Right hindlimb (tissue), 1 donor: ENCODE results near the gene CD6.

ENCODE experiments used
- DNase-seq: peaks from one replicate; pipeline ENCODE4 v3.0.0-alpha.2; 2018

CD6 gene

DNA sequence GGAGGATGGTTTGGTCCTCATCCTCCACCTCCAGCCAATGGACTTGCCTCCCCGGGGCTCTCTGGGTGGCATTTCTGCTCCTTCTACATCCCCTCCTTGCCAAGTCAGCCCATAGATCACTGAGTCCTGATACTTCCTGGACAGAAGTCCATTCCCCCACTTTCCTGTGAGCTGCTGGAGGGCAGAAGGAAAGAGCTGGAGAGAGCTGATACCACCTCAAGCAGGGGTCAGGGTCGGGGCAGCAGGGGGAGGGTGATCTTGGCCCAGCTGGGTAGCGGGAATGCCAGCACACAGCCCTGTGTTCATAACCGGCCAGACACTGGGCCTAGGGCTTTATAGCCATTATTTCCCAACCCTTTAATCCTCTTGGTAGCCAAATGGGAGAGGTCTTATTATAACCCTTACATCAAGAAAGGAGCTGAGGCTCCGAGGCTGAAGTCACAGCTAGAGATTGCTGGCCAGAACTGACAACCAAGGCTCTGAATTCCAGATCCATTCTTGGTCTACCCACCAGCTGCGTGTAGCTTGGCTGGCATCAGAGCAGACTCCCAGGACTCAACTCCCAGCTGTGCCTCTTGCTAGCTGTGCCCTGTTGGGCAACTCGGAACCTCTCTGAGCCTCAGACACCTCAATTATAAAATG lies 39.9 kb downstream of the CD6 start:
- no peak for DNase-seq

DNA sequence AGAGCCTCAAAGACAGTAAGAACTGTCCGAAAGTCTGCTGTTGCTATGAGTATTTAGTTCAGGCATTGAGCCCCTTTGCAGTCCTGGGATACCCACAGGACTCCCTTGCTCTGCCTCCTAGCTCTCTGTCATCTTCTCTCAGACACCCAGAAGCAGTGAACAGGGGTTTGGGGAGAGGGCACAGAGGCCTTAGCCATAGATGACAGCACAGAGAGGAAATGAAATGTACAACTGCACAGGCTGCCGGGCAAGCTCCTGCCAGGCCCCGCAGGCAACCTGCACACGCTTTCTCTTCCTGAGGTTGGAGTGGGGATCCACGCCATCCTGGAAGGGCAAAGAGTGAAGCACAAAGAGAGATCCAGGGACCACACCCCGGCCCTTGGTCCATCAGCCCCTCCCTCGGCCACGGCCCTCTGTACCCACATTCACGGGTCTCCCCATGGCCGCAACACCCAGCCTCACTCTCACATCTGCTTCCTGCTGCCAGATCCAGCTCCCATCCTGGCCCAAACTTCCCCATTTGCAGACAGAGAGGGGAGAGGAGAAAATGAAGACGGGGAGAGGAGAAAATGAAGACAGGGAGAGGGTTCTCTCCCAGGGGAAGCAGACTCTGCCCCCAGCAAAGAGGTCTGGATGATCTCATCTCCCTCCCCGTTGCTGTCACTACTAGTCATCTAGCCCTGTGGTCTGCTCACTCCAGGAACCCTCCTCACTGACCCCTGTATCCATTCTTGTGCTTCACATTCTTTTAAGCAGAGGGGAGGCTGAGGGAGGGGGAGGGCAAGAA lies 40.7 kb downstream of the CD6 start:
- DNase-seq: no peak

GRCh38 chr11:61012737-61013215 lies 41.3 kb downstream of the CD6 start:
- DNase-seq: no peak

GRCh38 chr11:61018059-61018458 lies 46.6 kb downstream of the CD6 start:
- no peak for DNase-seq

DNA sequence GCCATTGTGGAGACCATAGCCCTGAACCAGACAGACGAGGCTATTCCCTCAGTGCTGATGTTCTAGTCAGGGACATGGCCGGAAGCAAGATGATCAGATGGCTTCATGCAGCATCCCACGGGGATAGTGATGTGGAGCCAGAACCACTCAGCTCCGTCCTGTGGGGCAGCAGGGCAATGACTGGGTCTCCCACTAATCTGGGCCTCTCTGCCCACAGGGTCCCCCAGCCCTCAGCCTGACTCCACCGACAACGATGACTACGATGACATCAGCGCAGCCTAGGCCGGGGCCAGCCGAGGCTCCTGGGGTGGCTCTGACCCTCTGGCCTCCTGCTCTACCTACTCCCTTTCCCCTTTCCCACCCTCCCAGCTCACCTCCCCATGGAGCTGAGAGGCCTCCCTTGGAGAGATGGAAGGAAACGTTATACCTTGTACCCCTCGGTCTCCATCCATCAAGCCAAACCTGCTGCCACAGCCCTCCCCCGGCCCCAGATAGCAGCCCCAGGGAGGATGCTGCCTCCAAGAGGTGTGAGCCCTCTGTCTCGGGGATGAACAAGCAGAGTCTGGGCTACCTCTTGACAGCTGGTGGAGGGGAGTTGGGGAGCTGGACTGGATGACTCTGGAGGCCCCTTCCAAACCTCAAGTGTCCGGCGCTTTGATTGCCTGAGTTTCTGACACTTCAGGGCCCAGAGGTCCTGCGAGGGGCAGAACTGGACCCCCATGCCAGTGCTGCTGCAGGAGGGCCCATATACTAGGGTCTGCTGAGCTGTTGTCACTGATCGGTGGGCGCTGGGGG lies 47.8 kb downstream of the CD6 start:
- DNase-seq: no peak

DNA sequence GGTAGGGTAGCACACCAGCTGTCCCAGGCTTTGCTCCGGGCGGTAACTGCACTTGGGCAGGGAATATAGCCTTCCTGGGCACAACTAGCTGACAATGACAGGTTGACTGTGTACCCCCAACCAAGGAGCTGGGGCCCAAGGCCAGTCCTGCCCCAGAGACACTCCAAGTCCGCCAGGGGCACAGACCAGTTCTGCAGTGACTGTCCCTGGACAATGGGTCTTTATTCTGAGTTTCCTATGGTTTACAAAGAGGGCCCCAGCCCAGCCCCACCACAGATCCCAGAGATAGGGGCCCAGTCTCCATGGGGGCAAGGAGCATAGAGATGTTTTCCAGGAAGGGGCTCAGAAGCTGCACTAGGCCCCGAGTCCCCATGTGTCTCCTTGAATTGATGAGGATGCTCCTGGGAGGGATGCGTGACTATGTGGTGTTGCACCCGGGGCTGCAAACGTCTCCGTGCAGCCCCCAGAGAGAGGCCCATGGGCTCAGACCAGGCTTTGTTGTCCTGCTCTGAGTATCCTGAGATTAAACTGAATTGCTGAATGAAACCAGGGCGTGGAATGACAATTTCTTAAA lies 48.4 kb downstream of the CD6 start:
- DNase-seq: no peak

GRCh38 chr11:61020551-61021235 lies 49.2 kb downstream of the CD6 start:
- DNase-seq: no peak

GRCh38 chr11:61021661-61022212 lies 50.3 kb downstream of the CD6 start:
- no peak for DNase-seq

- DNase-seq: no peak
These were observed 51.0 kb downstream of the CD6 start for GRCh38 chr11:61022311-61023085.

GRCh38 chr11:61023086-61023965 lies 51.8 kb downstream of the CD6 start:
- no peak for DNase-seq

DNA sequence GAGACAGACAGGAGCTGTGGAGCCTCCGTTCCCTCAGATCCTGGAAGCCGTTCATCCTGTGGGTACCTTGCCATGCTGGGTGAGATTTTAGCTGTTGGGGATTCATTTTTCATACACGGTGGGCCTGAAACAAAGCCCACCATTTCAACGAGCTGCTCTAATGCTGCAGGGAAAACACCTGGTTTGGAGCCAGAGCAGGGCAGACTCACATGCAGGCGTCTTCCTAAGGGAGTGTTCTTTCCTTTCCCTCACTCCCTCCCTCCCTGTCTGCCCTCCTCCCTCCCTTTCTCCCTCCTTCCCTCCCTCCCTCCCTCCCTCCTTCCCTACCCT lies 52.5 kb downstream of the CD6 start:
- no peak for DNase-seq

DNA sequence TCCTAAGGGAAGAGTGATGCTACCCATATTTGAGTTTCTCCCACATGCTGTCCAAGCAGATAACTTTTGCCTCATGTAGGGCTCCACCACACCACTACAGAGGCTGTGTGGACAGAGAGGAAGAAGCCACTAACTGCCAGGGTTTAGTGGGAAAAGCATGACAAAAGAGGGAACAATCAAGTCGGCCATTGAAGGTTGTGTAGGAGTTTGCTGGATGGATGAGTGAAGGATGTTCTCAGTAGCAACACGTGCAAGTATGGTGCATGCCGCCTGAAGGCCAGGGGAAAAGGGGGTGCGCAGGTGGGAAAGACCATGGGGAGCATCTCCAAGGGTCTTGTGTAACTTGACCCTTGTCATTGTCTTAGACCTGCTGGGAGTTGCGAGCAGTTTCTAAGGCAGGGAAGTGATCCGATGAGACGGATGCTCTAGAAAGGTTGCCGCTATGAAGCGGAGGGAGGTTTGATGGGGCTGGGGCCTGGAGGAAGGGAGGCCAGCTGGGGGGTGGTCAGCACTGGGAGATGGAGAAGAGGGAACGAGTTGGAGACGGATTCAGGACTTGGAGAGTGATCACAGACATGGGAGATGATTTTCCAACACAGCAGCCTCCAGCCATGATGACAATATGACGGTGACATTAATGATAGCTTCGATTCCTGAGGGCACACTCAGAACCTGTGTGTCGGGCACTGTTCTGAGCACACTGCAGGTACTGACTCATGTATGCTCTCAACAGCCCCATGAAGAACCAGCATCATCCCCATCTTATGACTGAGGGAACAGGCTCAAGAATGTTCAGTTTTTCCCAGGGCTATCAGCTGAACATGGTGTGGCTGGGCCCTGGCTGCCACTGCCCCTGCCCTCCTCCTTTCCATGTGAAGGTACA lies 53.7 kb downstream of the CD6 start:
- no peak for DNase-seq

GRCh38 chr11:61025821-61026120 lies 54.3 kb downstream of the CD6 start:
- DNase-seq: no peak

DNA sequence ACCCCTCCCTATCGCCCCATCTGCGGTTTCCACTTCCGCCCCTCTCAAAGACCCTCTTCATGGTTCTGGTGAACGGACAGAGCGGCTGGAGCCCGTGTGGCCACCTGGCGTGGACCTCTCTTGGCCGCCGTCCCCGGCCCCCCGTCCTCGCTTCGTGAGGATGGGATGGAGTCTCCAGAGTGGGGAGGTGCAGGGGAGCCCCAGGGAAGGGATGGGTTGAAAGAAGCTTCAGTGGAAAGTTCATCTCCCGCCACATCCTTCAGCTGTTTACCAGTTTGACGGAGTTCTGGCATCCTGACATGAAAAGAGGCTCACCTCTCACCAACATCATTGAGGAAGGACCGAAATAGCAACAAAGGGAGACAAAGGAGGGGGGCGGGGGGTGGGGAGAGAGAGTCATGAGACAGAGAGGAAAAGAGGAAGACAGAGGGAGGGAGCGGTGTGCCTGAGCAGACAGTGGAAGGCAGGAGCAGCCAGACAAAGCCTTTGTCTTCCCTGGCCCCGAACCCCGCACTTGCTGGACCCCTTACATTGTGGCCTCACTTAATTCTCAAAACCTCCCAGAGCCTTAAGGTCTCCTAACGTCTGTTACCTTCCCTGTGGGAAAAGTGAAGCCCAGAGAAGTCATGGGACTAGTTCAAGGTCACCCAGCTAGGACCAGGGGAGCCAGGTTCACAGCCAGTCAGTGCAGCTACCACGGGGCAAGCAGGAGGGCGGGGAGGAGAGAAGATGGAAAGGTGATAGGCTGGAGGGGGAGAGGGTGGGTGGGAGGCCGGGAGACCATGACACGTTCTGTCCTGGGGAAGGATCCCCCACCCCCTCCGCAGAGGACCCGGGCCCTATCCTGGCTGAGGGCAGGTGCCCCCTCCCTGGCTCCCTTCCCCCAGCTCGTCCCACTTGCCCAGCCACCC lies 54.9 kb downstream of the CD6 start:
- peak; percentile 12 for DNase-seq

GRCh38 chr11:61027141-61027840 lies 55.8 kb downstream of the CD6 start:
- peak; percentile 11 for DNase-seq

DNA sequence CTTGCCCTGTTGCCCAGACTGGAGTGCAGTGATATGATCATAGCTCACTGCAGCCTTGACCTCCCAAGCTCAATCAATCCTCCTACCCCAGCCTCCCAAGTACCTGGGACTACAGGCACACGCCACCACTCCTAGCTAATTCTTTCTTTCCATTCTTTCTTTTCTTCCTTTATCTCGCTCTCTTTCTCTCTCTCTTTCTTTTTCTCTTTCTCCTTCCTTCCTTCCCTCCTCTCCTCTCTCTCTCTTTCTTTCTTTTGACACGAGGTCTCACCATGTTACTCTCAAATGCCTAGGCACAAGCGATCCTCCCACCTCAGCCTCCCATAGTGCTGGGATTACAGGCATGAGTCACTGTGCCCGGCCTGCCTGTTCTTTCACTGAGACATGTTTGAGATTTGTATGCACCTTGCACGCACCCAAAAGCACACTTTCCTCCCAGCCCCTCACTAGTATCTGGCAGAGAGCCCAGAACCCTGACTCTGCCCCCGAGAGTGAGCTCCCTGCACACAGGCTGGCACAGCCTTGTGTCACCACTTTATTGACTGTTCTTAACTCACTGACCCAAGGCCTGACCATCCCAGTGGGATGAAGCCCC lies 56.8 kb downstream of the CD6 start:
- DNase-seq: peak; percentile 7

GRCh38 chr11:61032824-61033223 lies 61.3 kb downstream of the CD6 start:
- DNase-seq: no peak

DNA sequence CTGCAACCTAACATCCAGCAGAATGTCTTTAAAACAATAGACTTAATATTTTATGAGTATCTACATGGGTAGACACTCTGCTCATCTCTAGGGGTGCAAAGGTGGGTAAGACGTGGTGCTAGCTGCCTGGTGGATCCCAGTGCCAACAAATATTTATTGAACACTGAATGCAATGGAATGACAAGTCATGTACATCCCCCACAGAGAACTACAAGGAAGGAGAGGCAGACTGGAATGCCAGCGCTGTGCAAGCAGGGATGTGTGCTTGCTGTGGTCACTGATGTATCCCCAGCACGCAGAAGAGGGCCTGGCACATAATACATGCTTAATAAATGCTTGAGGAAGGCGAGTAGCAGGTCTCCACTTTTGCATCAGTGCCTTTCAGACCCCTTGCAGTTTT lies 61.9 kb downstream of the CD6 start:
- DNase-seq: no peak
